SK-N-SH (cell line): ENCODE data around the gene TIMM17A. TPM values are rescaled to one million over a fixed set of nuclear protein-coding genes. Genes with fewer than 3 reads are reported as not detected.

ENCODE experiments used
- CTCF ChIA-PET: fragments of 300-600, 350-600 bp; formaldehyde crosslinking; extraction: SDS; loops from one replicate; lab custom pipeline; 2021; lab: Yijun Ruan, JAX
- POLR2A ChIA-PET: fragments of 350-600 bp; sonication (Branson Sonifier 250); formaldehyde crosslinking; extraction: SDS; loops from one replicate; lab custom pipeline; 2020; ENCODE audit warnings: antibody characterized with exemption, inconsistent platforms; lab: Yijun Ruan, JAX
- DNase-seq: peaks from one replicate; pipeline ENCODE4 v3.0.0; 2012
- H2AFZ ChIP-seq: fragments of 200-600 bp; sonication (generic); 2 replicates; pipeline ENCODE4 v1.8.1; 2016; ENCODE audit warnings: antibody characterized with exemption, mild to moderate bottlenecking, low read depth
- H3F3A ChIP-seq: fragments of 200-600 bp; sonication (generic); replicated peaks from 2 replicates; pipeline ENCODE3; 2016; ENCODE audit warnings: antibody characterized with exemption, mild to moderate bottlenecking; ENCODE audit not compliant: insufficient read depth
- H3K27ac ChIP-seq, 2 experiments: fragments of 200-500 bp in 1 of 2; fragments of 200-600 bp in 1 of 2; sonication (Bioruptor generic) in 1 of 2; sonication (generic), shearing (Covaris generic) in 1 of 2; 2 replicates each; pipeline versions ENCODE4 v1.5.1 to v1.6.1; 2014 to 2016; ENCODE audit warnings: low read depth in 2 of 2, inconsistent platforms in 1 of 2, low read length in 1 of 2, mild to moderate bottlenecking in 1 of 2, mixed read lengths in 1 of 2
- H3K27me3 ChIP-seq: fragments of 200-600 bp; sonication (generic), shearing (Covaris generic); 2 replicates; pipeline ENCODE4 v1.6.1; 2016; ENCODE audit warnings: mixed run types; ENCODE audit not compliant: insufficient read depth
- H3K36me3 ChIP-seq, 2 experiments: fragments of 200-500 bp in 1 of 2; fragments of 200-600 bp in 1 of 2; sonication (Bioruptor generic) in 1 of 2; sonication (generic) in 1 of 2; replicated peaks in 1 of 2; 2 replicates each; pipeline versions ENCODE3 to v1.5.1; 2014 to 2016; ENCODE audit warnings: low read length in 1 of 2, mild to moderate bottlenecking in 1 of 2; ENCODE audit not compliant: insufficient read depth in 2 of 2, control insufficient read depth in 1 of 2
- H3K4me1 ChIP-seq, 2 experiments: fragments of 200-500 bp in 1 of 2; fragments of 200-600 bp in 1 of 2; sonication (Bioruptor generic) in 1 of 2; sonication (generic), shearing (Covaris generic) in 1 of 2; 2 replicates each; pipeline versions ENCODE4 v1.5.1 to v1.6.1; 2014 to 2016; ENCODE audit warnings: low read depth in 1 of 2, low read length in 1 of 2, mixed run types in 1 of 2; ENCODE audit not compliant: insufficient read depth in 2 of 2, control insufficient read depth in 1 of 2
- H3K4me2 ChIP-seq: fragments of 200-600 bp; sonication (generic), shearing (Covaris generic); 2 replicates; pipeline ENCODE4 v1.6.1; 2017; ENCODE audit warnings: mixed run types
- H3K4me3 ChIP-seq, 2 experiments: fragments of 200-500 bp in 1 of 2; fragments of 200-600 bp in 1 of 2; sonication (Bioruptor generic) in 1 of 2; sonication (generic), shearing (Covaris generic) in 1 of 2; 2 replicates each; pipeline versions ENCODE4 v1.5.1 to v1.8.1; 2014 to 2016; ENCODE audit warnings: low read depth in 2 of 2, inconsistent platforms in 1 of 2, low read length in 1 of 2, mild to moderate bottlenecking in 1 of 2, mixed read lengths in 1 of 2, moderate library complexity in 1 of 2
- H3K79me2 ChIP-seq: fragments of 200-600 bp; sonication (generic); 2 replicates; pipeline ENCODE4 v1.8.1; 2017; ENCODE audit warnings: mild to moderate bottlenecking; ENCODE audit not compliant: insufficient read depth
- H3K9ac ChIP-seq: fragments of 200-600 bp; sonication (generic); 2 replicates; pipeline ENCODE4 v1.6.1; 2017; ENCODE audit warnings: mixed run types
- H3K9me2 ChIP-seq: fragments of 200-600 bp; sonication (generic); 2 replicates; pipeline ENCODE4 v1.6.1; 2017; ENCODE audit warnings: mixed run types
- H3K9me3 ChIP-seq: fragments of 200-600 bp; sonication (generic); 2 replicates; pipeline ENCODE4 v1.6.1; 2017; ENCODE audit warnings: mixed run types, mild to moderate bottlenecking, moderate library complexity
- H4K20me1 ChIP-seq: fragments of 200-600 bp; sonication (generic); 2 replicates; pipeline ENCODE4 v1.6.1; 2017; ENCODE audit warnings: mild to moderate bottlenecking, mixed run types; ENCODE audit not compliant: insufficient read depth
- CHD2 ChIP-seq: fragments of 150-350 bp; IDR thresholded peaks from 2 replicates; pipeline ENCODE4 v1.6.1; 2018; ENCODE audit warnings: low read length; ENCODE audit not compliant: partially characterized antibody
- CTCF ChIP-seq: fragments of 200-600 bp; sonication (generic); IDR thresholded peaks from 2 replicates; pipeline ENCODE4 v1.6.1; 2017; ENCODE audit warnings: antibody characterized with exemption, mild to moderate bottlenecking, moderate library complexity
- EP300 ChIP-seq, 2 experiments: IDR thresholded peaks; 2 replicates each; pipeline versions ENCODE4 v1.4.0 to v1.6.1; 2012; ENCODE audit warnings: borderline replicate concordance in 1 of 2, low read depth in 1 of 2, low read length in 1 of 2
- EZH2phosphoT487 ChIP-seq: fragments of 200-600 bp; sonication (generic); IDR thresholded peaks from 2 replicates; pipeline ENCODE4 v1.6.1; 2017; ENCODE audit warnings: low read depth, mixed run types, mild to moderate bottlenecking, antibody characterized with exemption, moderate library complexity, borderline replicate concordance
- FOXM1 ChIP-seq: IDR thresholded peaks from 2 replicates; pipeline ENCODE4 v1.4.0; 2012; ENCODE audit warnings: low read depth, mild to moderate bottlenecking
- GABPA ChIP-seq: IDR thresholded peaks from 2 replicates; pipeline ENCODE4 v1.4.0; 2012; ENCODE audit warnings: low read depth, mild to moderate bottlenecking
- GATA2 ChIP-seq: sonication (generic); formaldehyde crosslinking; IDR thresholded peaks from 2 replicates; pipeline ENCODE4 v1.5.0; 2020; ENCODE audit warnings: mild to moderate bottlenecking, missing genetic modification reagents
- IRF3 ChIP-seq: fragments of 150-350 bp; IDR thresholded peaks from 2 replicates; pipeline ENCODE4 v1.6.1; 2016; ENCODE audit warnings: mild to moderate bottlenecking, low read depth, low read length
- PBX3 ChIP-seq: IDR thresholded peaks from 2 replicates; pipeline ENCODE4; 2012
- POLR2AphosphoS5 ChIP-seq: IDR thresholded peaks from 2 replicates; pipeline ENCODE4 v1.6.1; 2012; ENCODE audit warnings: low read depth, low read length
- RAD21 ChIP-seq: IDR thresholded peaks from 2 replicates; pipeline ENCODE4 v1.6.1; 2012; ENCODE audit warnings: mild to moderate bottlenecking, low read length
- REST ChIP-seq: IDR thresholded peaks from 2 replicates; pipeline ENCODE4 v1.6.1; 2012; ENCODE audit warnings: mild to moderate bottlenecking, low read depth, low read length, moderate library complexity
- RXRA ChIP-seq: IDR thresholded peaks from 2 replicates; pipeline ENCODE4 v1.4.0; 2012; ENCODE audit warnings: low read depth, mild to moderate bottlenecking, borderline replicate concordance
- SIN3A ChIP-seq: IDR thresholded peaks from 2 replicates; pipeline ENCODE4 v1.6.1; 2012; ENCODE audit warnings: low read depth, mild to moderate bottlenecking, low read length, moderate library complexity, borderline replicate concordance
- TAF1 ChIP-seq: IDR thresholded peaks from 2 replicates; pipeline ENCODE4 v1.6.1; 2012; ENCODE audit warnings: low read depth, mild to moderate bottlenecking, low read length, moderate library complexity, borderline replicate concordance
- USF1 ChIP-seq: IDR thresholded peaks from 2 replicates; pipeline ENCODE4 v1.4.0; 2012; ENCODE audit warnings: low read depth, borderline replicate concordance
- YY1 ChIP-seq: IDR thresholded peaks from 2 replicates; pipeline ENCODE4 v1.4.0; 2012; ENCODE audit warnings: low read depth, mild to moderate bottlenecking
- WGBS: methylation state at CpG from one replicate; pipeline ENCODE4 v1.1.6; 2017; ENCODE audit warnings: low lambda C conversion rate; 5-methylcytosine and 5-hydroxymethylcytosine counted together
- polyA plus RNA-seq, 3 experiments: library from polyadenylated mRNA; depleted of rRNA; stranded (reverse); fragments of >200 nt; gene quantifications; 2 replicates each; pipeline ENCODE4 v1.2.3, GENCODE V29; 2012

TIMM17A gene
- polyA plus RNA-seq, 1 of the 3 experiments (the other 2 are of a cell fraction) = 33.6 TPM

- Histone ChIP-seq H3F3A (no peaks in the 10 kb centered on the region), H3K27me3 (no peaks in the 10 kb centered on the region), H3K4me3 (no peak overlapping the region), H3K36me3 (no peaks in the 10 kb centered on the region), H3K79me2 (no peaks in the 10 kb centered on the region), H3K9ac (no peak overlapping the region), H3K4me2 (no peak overlapping the region)
- no peak for TF ChIP-seq GABPA
- no peak for TF ChIP-seq EZH2phosphoT487
- TF ChIP-seq TAF1 = no peak
- TF ChIP-seq IRF3 = no peak
- TF ChIP-seq GATA2 (CRISPR knock-in tag) = no peak
- no peak for TF ChIP-seq POLR2AphosphoS5
- no peak for TF ChIP-seq RAD21
- no peak for TF ChIP-seq RXRA
- no peak for TF ChIP-seq CHD2
- no peak for TF ChIP-seq USF1
- TF ChIP-seq CTCF = no peak
- TF ChIP-seq REST = no peak
- TF ChIP-seq SIN3A = no peak
- no peak for TF ChIP-seq EP300 (IDR thresholded peaks at IDR 0.05; ENCODE audit: borderline replicate concordance in 1 of 2, low read depth in 1 of 2, low read length in 1 of 2)
- no peak for TF ChIP-seq FOXM1
- TF ChIP-seq PBX3 = no peak
- TF ChIP-seq YY1 = no peak
- TF ChIP-seq, all 33 proteins: peak for 0
- POLR2A ChIA-PET = no interaction called here
- no peaks in the 10 kb centered on the region; a peak in 1 of 4 replicates for H3K4me1 ChIP-seq
- DNase-seq = no peak
- H2AFZ ChIP-seq = no peak overlapping the region
- no peaks in the 10 kb centered on the region for H4K20me1 ChIP-seq
- no peaks in the 10 kb centered on the region for H3K9me2 ChIP-seq
- no peak overlapping the region for H3K27ac ChIP-seq
- 74% methylated on average over 9 of the region's 18 CpGs for WGBS
- H3K9me3 ChIP-seq = no peaks in the 10 kb centered on the region
- CTCF ChIA-PET = interaction anchor here (1.1 to 2.0 kb wide), 6 partner anchors 9 to 122 kb away, joined by 3 to 10 read pairs (median 4); partner anchors contain the start of gene GPR37L1
Measured at GRCh38 chr1:202017749-202018467, 62.6 kb downstream of the TIMM17A start.
